ENCODE results near the gene MMP1. TPM values are rescaled to one million over a fixed set of nuclear protein-coding genes. Genes with fewer than 3 reads are reported as not detected.
A peak's percentile ranks its signal among the peaks of the same experiment; 100 is the strongest.

MMP1 gene
- total RNA-seq, 2 experiments from 2014 or later: not detected

GRCh38 chr11:102761646-102762238 is 36.2 kb downstream of the MMP1 start:
- TF ChIP-seq, protein P1, sequence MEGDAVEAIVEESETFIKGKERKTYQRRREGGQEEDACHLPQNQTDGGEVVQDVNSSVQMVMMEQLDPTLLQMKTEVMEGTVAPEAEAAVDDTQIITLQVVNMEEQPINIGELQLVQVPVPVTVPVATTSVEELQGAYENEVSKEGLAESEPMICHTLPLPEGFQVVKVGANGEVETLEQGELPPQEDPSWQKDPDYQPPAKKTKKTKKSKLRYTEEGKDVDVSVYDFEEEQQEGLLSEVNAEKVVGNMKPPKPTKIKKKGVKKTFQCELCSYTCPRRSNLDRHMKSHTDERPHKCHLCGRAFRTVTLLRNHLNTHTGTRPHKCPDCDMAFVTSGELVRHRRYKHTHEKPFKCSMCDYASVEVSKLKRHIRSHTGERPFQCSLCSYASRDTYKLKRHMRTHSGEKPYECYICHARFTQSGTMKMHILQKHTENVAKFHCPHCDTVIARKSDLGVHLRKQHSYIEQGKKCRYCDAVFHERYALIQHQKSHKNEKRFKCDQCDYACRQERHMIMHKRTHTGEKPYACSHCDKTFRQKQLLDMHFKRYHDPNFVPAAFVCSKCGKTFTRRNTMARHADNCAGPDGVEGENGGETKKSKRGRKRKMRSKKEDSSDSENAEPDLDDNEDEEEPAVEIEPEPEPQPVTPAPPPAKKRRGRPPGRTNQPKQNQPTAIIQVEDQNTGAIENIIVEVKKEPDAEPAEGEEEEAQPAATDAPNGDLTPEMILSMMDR (IDR thresholded peaks at IDR 0.05): no peak
- POLR2A ChIA-PET: interaction anchor here (0.6 kb wide), 1 partner anchor 1713 kb away, joined by 3 read pairs; no protein-coding TSS in a partner anchor
- Mint-ChIP-seq H3K27me3 (peaks cover 35% of the 10 kb centered on the region), H3K4me1 (ENCODE audit: low read depth) (no peaks in the 10 kb centered on the region), H3K36me3 (ENCODE audit: low read depth) (no peaks in the 10 kb centered on the region), H3K4me3 (no peak overlapping the region), H3K27ac (no peak overlapping the region), H3K9me3 (no peaks in the 10 kb centered on the region)
- no peak for DNase-seq
- no peak overlapping the region for H3K27ac ChIP-seq (ENCODE audit: low read depth in 1 of 2, low read length in 2 of 2)
- H3K27me3 ChIP-seq (ENCODE audit: control insufficient read depth in 1 of 2, insufficient read depth in 2 of 2, low read length in 2 of 2): no peaks in the 10 kb centered on the region
- no peaks in the 10 kb centered on the region for H3K9me3 ChIP-seq (ENCODE audit: control insufficient read depth in 1 of 2, insufficient read depth in 1 of 2, low read length in 2 of 2)
- no peaks in the 10 kb centered on the region for H3K4me1 ChIP-seq (ENCODE audit: insufficient read depth, low read length)
- H3K36me3 ChIP-seq (ENCODE audit: insufficient read depth, low read length): no peaks in the 10 kb centered on the region
- H3K4me3 ChIP-seq (ENCODE audit: low read length): no peak overlapping the region
- CTCF ChIA-PET: no interaction called here
- no peak for ATAC-seq (ENCODE audit: poor library complexity)
- intact Hi-C loops (cut with DNase I, micrococcal nuclease): no loop called here

DNA sequence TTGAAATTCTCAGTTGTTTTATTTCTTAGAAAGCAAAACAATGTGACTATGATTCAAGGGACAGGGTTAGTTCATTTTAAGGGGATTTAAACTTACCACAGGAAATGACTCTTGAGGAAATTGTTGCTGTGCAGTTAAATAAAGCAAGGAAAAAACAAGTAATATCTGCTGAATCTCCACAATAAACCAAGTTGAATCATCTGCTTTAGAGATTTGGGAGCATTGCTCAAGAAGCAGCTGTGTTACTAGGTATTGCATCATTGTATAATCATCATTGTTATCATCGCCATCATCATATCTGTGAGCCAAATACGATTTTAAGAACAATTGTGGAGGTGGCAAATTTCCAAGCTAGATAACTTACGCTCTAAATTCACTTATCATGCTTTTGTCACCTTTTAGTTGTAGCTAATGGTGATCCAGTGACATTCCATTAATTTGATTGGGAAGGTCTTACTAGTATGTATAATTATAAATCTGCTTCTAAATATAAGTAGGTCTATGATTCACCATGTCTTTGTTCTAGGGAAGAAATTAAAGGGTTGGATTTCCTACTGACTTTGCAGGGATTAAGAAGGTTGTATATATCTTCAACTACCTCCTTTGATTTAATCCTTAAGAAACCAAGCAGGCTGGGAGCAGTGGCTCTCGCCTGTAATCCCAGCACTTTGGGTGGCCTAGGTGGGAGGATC is 37.5 kb downstream of the MMP1 start:
- Histone ChIP-seq H3K27me3 (ENCODE audit: control insufficient read depth in 1 of 2, insufficient read depth in 2 of 2, low read length in 2 of 2) (no peaks in the 10 kb centered on the region), H3K9me3 (ENCODE audit: control insufficient read depth in 1 of 2, insufficient read depth in 1 of 2, low read length in 2 of 2) (no peaks in the 10 kb centered on the region), H3K4me3 (ENCODE audit: low read length) (no peak overlapping the region), H3K36me3 (ENCODE audit: insufficient read depth, low read length) (no peaks in the 10 kb centered on the region), H3K4me1 (ENCODE audit: insufficient read depth, low read length) (no peaks in the 10 kb centered on the region), H3K27ac (ENCODE audit: low read depth in 1 of 2, low read length in 2 of 2) (no peak overlapping the region)
- ChIA-PET POLR2A (no interaction called here), CTCF (no interaction called here)
- no peaks in the 10 kb centered on the region for H3K9me3 Mint-ChIP-seq
- ATAC-seq (ENCODE audit: poor library complexity) (no peak), DNase-seq (peak in 2 of 14 experiments; percentile 33 to 52)
- intact Hi-C loops (cut with DNase I, micrococcal nuclease): no loop called here
- H3K27ac Mint-ChIP-seq: no peak overlapping the region
- no peaks in the 10 kb centered on the region for H3K36me3 Mint-ChIP-seq (ENCODE audit: low read depth)
- H3K4me1 Mint-ChIP-seq (ENCODE audit: low read depth): no peaks in the 10 kb centered on the region
- H3K4me3 Mint-ChIP-seq: no peak overlapping the region
- peaks cover 41% of the 10 kb centered on the region for H3K27me3 Mint-ChIP-seq
- TF ChIP-seq, protein P1 (IDR thresholded peaks at IDR 0.05): no peak

DNA sequence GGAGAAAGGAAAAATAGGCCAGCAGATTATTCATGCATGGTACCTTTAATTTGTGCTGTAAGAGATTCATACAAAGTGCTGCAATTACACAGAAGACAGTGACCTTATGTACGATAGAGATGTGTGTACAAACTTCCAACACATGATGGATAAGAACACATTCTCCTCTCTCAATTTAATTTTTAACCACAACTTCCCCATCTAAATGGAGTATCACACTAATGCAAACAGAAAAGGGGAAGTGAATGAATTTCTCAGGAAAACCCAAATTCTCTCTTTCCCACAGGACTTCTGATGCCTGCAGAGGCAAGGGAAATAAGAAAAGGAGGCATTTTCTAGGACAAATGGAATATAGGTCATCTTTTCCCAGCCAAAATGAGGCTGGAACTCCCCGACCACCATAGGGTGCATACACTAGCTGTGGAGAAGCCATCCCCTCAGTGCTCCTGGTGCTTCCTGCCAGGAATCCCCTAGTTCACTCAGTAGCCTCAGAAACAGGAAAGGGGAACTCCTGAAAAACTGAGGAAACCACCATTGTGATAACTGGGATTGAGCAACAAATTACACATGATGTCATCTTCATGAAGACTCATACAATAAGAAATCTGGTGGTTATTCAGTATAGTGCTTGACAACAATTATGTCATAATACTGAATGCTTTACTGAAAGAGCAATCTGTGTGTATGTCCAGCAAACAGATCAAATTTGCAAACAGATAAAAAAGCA is 40.0 kb downstream of the MMP1 start:
- Mint-ChIP-seq H3K36me3 (ENCODE audit: low read depth) (no peaks in the 10 kb centered on the region), H3K4me3 (no peak overlapping the region), H3K27me3 (peaks cover 50% of the 10 kb centered on the region), H3K9me3 (no peaks in the 10 kb centered on the region), H3K27ac (no peak overlapping the region), H3K4me1 (ENCODE audit: low read depth) (no peaks in the 10 kb centered on the region)
- H3K4me3 ChIP-seq (ENCODE audit: low read length): no peak overlapping the region
- no peaks in the 10 kb centered on the region for H3K4me1 ChIP-seq (ENCODE audit: insufficient read depth, low read length)
- no peak overlapping the region for H3K27ac ChIP-seq (ENCODE audit: low read depth in 1 of 2, low read length in 2 of 2)
- TF ChIP-seq, protein P1 (IDR thresholded peaks at IDR 0.05): no peak
- intact Hi-C loops (cut with DNase I, micrococcal nuclease): no loop called here
- H3K27me3 ChIP-seq (ENCODE audit: control insufficient read depth in 1 of 2, insufficient read depth in 2 of 2, low read length in 2 of 2): no peaks in the 10 kb centered on the region
- ATAC-seq (ENCODE audit: poor library complexity) (no peak), DNase-seq (peak in 2 of 14 experiments; percentile 58 to 67)
- H3K9me3 ChIP-seq (ENCODE audit: control insufficient read depth in 1 of 2, insufficient read depth in 1 of 2, low read length in 2 of 2): no peaks in the 10 kb centered on the region
- POLR2A ChIA-PET: no interaction called here
- H3K36me3 ChIP-seq (ENCODE audit: insufficient read depth, low read length): no peaks in the 10 kb centered on the region
- CTCF ChIA-PET: no interaction called here
